Endothelial cell of coronary artery (primary cell): Measurements from ENCODE around the gene SUN3. TPM values are rescaled to one million over a fixed set of nuclear protein-coding genes. Genes with fewer than 3 reads are reported as not detected.

Experiments used
- total RNA-seq: library from RNA; depleted of rRNA; stranded (reverse); fragments of >200 nt; gene quantifications from 2 replicates; pipeline ENCODE4 v1.2.3, GENCODE V29; 2014

Gene SUN3, protein sequence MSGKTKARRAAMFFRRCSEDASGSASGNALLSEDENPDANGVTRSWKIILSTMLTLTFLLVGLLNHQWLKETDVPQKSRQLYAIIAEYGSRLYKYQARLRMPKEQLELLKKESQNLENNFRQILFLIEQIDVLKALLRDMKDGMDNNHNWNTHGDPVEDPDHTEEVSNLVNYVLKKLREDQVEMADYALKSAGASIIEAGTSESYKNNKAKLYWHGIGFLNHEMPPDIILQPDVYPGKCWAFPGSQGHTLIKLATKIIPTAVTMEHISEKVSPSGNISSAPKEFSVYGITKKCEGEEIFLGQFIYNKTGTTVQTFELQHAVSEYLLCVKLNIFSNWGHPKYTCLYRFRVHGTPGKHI
- not detected in 2 replicates for total RNA-seq

DNA sequence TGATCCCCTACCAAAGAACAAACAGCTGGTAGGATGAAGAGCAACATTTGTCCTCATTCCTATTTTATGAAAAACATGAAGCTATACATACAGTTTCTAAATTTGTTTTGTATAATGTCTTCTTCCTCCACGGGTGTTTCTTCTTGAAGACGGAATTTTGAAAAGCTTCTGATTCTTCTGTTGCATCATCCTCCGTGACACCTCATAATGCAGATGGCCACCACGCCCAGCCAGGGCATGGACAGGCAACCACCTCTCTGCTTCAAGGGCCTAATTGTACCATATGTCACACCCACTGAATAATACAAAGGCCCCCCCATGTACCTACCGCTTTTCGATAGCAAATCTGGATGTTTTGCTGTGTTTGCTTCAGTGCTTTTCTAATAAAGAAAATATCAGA is at the start of gene SUN3:
Gene SUN3 (minus strand): TSS at position 170 of the 400 bp plus-strand sequence. CDS start 169 bp downstream, at position 1.

DNA sequence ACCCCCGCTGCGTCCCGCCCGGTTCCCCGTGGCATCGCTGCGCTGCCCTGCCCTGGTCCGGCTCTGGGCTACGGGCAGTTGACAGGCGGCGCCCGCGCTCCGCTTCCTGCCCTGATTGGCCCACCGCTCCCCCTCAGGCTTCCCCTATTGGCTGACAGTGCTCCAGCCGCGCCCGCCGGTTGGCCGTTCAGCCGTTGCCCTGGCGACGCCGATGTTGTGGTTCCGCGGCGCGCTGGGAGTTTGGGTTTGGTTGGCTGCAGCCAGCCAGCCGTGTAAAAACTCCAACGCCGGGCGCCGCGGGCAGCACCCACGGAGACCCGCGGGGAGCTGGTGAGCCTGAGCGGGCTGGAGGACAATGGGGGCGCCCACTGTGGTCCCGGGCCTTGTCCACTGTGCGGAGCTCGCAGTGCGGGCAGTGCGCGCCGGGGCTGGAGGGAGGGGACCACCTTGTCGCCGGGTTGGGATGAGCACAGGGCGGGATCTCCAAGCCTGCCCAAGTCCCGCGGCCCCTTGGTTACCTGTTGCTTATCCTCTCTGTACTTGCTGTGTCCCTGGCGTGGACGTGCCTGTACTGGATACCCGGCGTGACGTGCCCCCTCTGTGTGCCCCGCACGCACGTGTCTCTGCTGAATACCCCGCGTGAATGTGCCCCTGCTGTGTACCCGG is 6.5 kb upstream of the SUN3 start, which contains the start of gene C7orf57:
Gene C7orf57 (plus strand): TSS at position 243 of the 666 bp plus-strand sequence. CDS start 766 bp downstream, outside the sequence.

DNA sequence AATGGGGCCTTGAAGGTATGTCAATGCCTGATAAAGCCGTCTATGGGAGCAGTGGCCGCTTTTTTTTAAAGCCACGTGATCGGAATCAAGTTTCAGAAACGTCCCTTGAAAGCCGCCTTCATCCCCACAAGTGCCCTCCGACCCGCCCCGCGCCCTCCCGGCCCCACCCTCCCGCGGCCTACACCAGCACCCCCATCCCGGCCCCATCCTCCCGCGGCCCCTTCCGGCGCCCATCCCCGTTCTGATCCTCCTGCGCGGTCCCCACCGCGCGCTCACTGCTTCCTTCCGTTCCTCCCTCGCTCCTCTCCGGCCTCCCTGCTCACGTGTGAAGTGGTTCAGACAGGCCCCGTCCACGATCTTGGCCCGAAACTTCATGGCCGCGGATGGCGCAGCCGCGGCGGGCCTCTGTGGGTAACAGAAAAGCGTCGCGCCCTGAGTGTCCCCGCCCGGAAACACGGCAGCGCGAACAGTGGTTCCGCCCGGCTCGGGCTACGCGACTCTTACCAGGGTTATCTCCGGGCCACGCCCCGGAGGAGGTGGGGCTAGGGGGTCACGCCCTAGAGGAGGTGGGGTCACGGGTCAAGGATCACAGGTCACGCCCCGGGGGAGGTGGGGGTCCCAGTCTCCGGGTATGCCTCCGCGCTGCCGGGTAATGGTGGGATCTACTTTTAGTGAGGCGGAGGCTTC is 49.6 kb downstream of the SUN3 start, which contains the start of gene HUS1:
Gene HUS1 (minus strand): TSS at position 471 of the 687 bp plus-strand sequence. CDS start 96 bp downstream, at position 375.

DNA sequence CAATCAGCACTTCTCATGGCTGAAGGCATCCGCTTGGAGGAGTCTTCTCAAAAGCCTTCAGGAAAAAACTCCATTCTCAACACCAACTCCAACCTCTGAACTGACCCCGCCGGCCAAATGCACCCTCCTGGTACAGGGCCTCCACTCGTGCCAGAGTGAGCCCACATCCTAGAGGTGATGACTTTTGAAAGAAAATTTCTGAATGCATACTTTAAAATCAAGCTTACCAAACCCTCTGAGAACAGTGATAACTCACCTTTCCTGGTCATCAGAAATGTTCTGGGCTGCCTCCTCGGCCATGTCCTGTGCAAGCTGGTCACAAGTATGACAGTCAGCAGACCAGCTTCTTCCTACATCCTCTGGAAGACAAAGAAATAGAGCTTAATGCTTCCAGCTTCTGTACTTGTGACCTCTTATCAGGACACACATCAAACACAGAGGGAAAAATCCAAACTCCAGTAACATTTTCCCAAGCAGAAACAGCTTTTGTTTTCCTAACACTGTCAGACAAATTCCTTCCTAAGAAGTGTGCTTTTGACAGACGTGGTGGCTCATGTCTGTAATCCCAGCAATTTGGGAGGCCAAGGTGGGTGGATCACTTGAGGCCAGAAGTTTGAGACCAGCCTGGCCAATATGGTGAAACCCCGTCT is 80.6 kb downstream of the SUN3 start, which contains the start of gene PKD1L1:
Gene PKD1L1 (minus strand): TSS at position 326 of the 650 bp plus-strand sequence. CDS start 26 bp downstream, at position 300.

Other genes starting within 250 kb of the SUN3 start
- gene PKD1L1, start 80.6 kb downstream of the SUN3 start, total RNA-seq: 0.90 and 3.7 TPM in 2 replicates
- 19.6 and 19.8 TPM in 2 replicates for gene HUS1, start 49.5 kb downstream of the SUN3 start, total RNA-seq
- gene C7orf57, start 6.4 kb upstream of the SUN3 start, total RNA-seq: 0.09 TPM in 1 of 2 replicates, not detected in the other
- 21.9 and 29.1 TPM in 2 replicates for gene UPP1, start 60.2 kb upstream of the SUN3 start, total RNA-seq
- gene ABCA13, start 142.4 kb upstream of the SUN3 start, total RNA-seq: 0.09 TPM in 1 of 2 replicates, not detected in the other